HK-2 (cell line): ENCODE measurements around the gene SCT.

Experiments used
- DNase-seq: peaks from one replicate; pipeline ENCODE4 v3.0.0-alpha.2; 2018; ENCODE audit not compliant: unreplicated experiment

SCT gene

DNA sequence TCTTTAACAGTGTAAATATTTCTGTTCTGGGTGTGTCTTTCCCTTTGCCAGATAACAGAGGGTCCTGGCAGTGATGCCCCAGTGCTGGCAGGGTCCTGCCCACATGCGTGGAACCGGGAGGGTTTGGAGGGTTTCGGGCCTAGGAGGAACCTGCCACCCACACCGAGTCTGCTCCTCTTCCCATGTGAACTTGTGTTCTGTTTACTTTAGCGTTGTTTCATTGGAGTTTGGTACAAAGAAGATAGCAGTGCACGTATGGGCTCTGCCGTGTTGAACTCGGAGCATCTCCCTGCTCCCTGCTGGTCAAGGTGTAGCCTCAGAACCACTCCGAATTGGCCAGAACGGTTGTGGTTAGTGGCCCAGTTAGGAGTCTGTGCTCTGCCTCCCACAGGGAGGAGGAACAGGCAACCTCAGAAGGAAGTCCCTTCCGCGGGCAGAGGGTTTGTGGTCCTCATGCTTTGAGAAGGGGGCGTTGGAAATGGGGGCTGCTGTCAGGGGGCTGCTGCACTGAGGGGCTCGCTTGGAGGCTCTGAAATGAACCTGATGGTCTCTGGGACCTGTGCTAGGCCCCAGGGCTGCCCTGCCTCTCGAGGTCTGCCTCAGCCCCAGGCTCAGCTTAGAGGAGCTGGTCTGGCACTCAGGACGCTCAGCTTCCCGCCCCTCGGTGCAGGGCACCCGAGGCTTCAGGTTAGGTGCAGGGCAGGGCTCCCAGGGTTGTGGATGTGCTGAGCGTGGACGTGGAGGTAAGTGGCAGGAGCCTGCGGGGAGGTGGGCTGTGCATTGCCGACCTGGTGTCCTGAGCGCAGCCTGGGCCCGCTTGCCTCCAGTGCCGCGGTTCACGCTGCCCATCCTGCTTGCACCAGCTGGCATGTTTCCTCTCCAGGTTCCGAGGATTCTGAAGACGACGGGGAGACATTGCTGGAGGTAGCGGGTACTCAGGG lies 40.3 kb downstream of the SCT start:
- DNase-seq: no peak

DNA sequence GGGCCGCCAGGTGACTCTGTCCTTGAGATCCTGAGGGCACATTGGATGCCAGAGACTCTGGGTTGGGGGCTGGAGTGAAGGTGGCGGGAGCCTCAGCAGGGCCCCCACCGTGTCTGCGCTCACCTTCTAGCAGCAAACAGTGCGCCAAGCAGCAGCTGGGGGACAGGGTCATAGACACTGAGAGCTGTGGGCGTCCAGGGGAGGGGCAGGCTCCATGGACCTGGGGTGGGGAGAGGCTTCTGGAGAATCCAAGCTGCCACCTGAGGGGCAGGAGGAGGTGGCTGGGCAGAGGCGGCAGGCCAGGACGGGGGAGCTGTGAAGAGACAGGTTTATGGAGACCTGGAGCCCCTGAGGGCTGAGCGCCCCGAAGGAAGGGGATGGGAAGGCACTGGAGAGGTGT lies 42.7 kb downstream of the SCT start:
- DNase-seq: no peak

DNA sequence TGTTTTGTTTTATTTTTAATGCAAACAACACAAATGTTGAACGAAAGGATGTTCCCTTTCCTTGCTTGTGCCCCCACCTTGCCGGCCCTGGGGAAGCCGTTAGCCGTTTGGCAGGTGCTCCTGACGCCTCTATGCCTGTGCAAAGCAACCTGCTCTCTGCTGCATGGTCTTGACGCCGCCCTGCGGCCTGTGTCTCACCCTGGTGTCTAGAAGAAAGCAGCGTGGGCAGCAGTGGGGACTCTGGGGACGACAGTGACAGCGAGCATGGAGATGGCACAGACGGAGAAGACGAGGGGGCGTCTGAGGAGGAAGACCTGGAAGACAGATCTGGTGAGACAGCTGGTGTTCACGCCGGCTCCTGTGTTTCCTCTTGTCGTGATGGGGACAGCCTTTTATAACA lies 45.2 kb downstream of the SCT start:
- no peak for DNase-seq

GRCh38 chr11:581342-581741 lies 45.6 kb downstream of the SCT start:
- no peak for DNase-seq

GRCh38 chr11:579830-580601 lies 47.0 kb downstream of the SCT start:
- no peak for DNase-seq

- no peak for DNase-seq
These were observed 48.5 kb downstream of the SCT start for GRCh38 chr11:578276-579035.

- no peak for DNase-seq
These were observed 49.4 kb downstream of the SCT start for GRCh38 chr11:577611-577894.

GRCh38 chr11:576811-577610 lies 50.0 kb downstream of the SCT start:
- no peak for DNase-seq
